Body of pancreas (tissue), 4 donors: ENCODE measurements around the gene VTA1. TPM values are rescaled to one million over a fixed set of nuclear protein-coding genes. Genes with fewer than 3 reads are reported as not detected.
"Not testable (repeated sequence)": the region's sequence is repeated elsewhere in the genome, so short reads cannot be mapped to it uniquely, and the experiment has no call there.

ENCODE experiments used
- ATAC-seq: fragments of 150-250 bp; one replicate; pipeline ENCODE4 v1.9.1; 2016
- DNase-seq, 4 donors: peaks; one replicate each; pipeline ENCODE4 v3.0.0-alpha.2; 2019
- H3K27ac ChIP-seq, 4 donors: fragments of 200-600 bp; sonication (generic); 1 replicate in 3 of 4; 2 replicates in 1 of 4; pipeline versions ENCODE4 v1.5.1 to v1.6.1; 2016 to 2019; ENCODE audit warnings: mild to moderate bottlenecking in 1 of 4, mixed read lengths in 1 of 4, moderate library complexity in 1 of 4
- H3K27me3 ChIP-seq, 2 donors: fragments of 200-600 bp; sonication (generic); one replicate each; pipeline ENCODE4 v1.6.0; 2016; ENCODE audit warnings: mild to moderate bottlenecking in 1 of 2
- H3K36me3 ChIP-seq, 2 donors: fragments of 200-600 bp; sonication (generic); replicated peaks in 1 of 2; 2 replicates each; pipeline ENCODE4 v1.5.1; 2016; ENCODE audit warnings: low read depth in 2 of 2; ENCODE audit not compliant: insufficient read depth in 1 of 2
- H3K4me1 ChIP-seq: fragments of 200-600 bp; sonication (generic); one replicate; pipeline ENCODE4 v1.6.0; 2016
- H3K4me3 ChIP-seq, 2 donors: fragments of 200-600 bp; sonication (generic); 1 replicate in 1 of 2; 2 replicates in 1 of 2; pipeline ENCODE4 v1.5.1; 2016 to 2019
- H3K9me3 ChIP-seq, 3 donors: fragments of 200-600 bp; sonication (generic); 1 replicate in 2 of 3; 2 replicates in 1 of 3; pipeline ENCODE4 v1.5.1; 2016
- CTCF ChIP-seq, 7 experiments: fragments of 450-650 bp in 4 of 7; fragments of 200-600 bp in 3 of 7; sonication (generic) in 3 of 7; IDR thresholded peaks; one replicate each; pipeline ENCODE4 v1.5.1; 2016 to 2019; ENCODE audit warnings: antibody characterized with exemption in 7 of 7
- POLR2A ChIP-seq, 3 donors: fragments of 450-650 bp; IDR thresholded peaks; one replicate each; pipeline ENCODE4 v1.6.1; 2016; ENCODE audit warnings: antibody characterized with exemption in 3 of 3, mild to moderate bottlenecking in 2 of 3
- WGBS, 2 donors: methylation state at CpG; one replicate each; pipeline ENCODE4 v1.1.5; 2017; 5-methylcytosine and 5-hydroxymethylcytosine counted together
- intact Hi-C: fragments of 100-400 bp; cut with DNase I; formaldehyde crosslinking; loops from one replicate; pipeline ENCODE4 v1.15.1; 2023
- total RNA-seq, 2 donors: library from RNA; depleted of rRNA; stranded (reverse); fragments of >200 nt; gene quantifications; one replicate each; pipeline ENCODE4 v1.1.0, GENCODE V29; 2016

The VTA1 gene
- total RNA-seq, 2 donors from 2014 or later = 5.9 to 11.9 TPM

GRCh38 chr6:142138876-142139275, 8.2 kb upstream of the VTA1 start:
- Histone ChIP-seq H3K4me1 (no peaks in the 10 kb centered on the region), H3K9me3 (no peaks in the 10 kb centered on the region), H3K27me3 (no peaks in the 10 kb centered on the region), H3K4me3 (no peak overlapping the region), H3K36me3 (no peaks in the 10 kb centered on the region), H3K27ac (no peak overlapping the region)
- intact Hi-C loops = no loop called here
- WGBS, 2 donors = 38 to 69% methylated on average over 2 of the region's 2 CpGs
- TF ChIP-seq POLR2A (IDR thresholded peaks at IDR 0.05) (no peak), CTCF (IDR thresholded peaks at IDR 0.05) (no peak)
- no peak for DNase-seq
- no peak for ATAC-seq

- H3K4me3 ChIP-seq, ATAC-seq, H3K9me3 ChIP-seq, H3K27ac ChIP-seq, H3K27me3 ChIP-seq, intact Hi-C loops, H3K4me1 ChIP-seq, DNase-seq, H3K36me3 ChIP-seq: not testable (repeated sequence)
- WGBS, 2 donors = 83 to 84% methylated on average over 13 of the region's 13 CpGs
Observed at GRCh38 chr6:142141531-142141930, 5.5 kb upstream of the VTA1 start.

- TF ChIP-seq POLR2A (IDR thresholded peaks at IDR 0.05) (no peak), CTCF (IDR thresholded peaks at IDR 0.05) (no peak)
- H3K27ac ChIP-seq = no peak overlapping the region
- ATAC-seq (no peak), DNase-seq (no peak)
- no peak overlapping the region for H3K4me3 ChIP-seq
- no peaks in the 10 kb centered on the region for H3K27me3 ChIP-seq
- H3K36me3 ChIP-seq = no peaks in the 10 kb centered on the region
- intact Hi-C loops = loop anchor here (10.0 kb wide), 1 partner anchor 232 kb away; no protein-coding TSS in a partner anchor
- H3K9me3 ChIP-seq = no peaks in the 10 kb centered on the region
- peaks cover 17% of the 10 kb centered on the region for H3K4me1 ChIP-seq
Observed at GRCh38 chr6:142152746-142153145, 5.7 kb downstream of the VTA1 start.

GRCh38 chr6:142153196-142153595, 6.1 kb downstream of the VTA1 start:
- ATAC-seq = no peak
- H3K4me3 ChIP-seq = no peak overlapping the region
- 23 to 41% methylated on average over 2 of the region's 2 CpGs for WGBS, 2 donors
- peaks cover 12% of the 10 kb centered on the region for H3K4me1 ChIP-seq
- H3K27ac ChIP-seq = no peak overlapping the region
- no peak for DNase-seq
- H3K27me3 ChIP-seq = no peaks in the 10 kb centered on the region
- TF ChIP-seq CTCF (IDR thresholded peaks at IDR 0.05) (no peak), POLR2A (IDR thresholded peaks at IDR 0.05) (no peak)
- no peaks in the 10 kb centered on the region for H3K36me3 ChIP-seq
- no peaks in the 10 kb centered on the region for H3K9me3 ChIP-seq
- intact Hi-C loops = loop anchor here (10.0 kb wide), 1 partner anchor 232 kb away; no protein-coding TSS in a partner anchor

- ATAC-seq (no peak), DNase-seq (no peak)
- no peaks in the 10 kb centered on the region for H3K27me3 ChIP-seq
- H3K9me3 ChIP-seq = no peaks in the 10 kb centered on the region
- intact Hi-C loops = loop anchor here (10.0 kb wide), 1 partner anchor 230 kb away; no protein-coding TSS in a partner anchor
- WGBS, 2 donors = 71 to 76% methylated on average over 1 of the region's 1 CpG
- no peaks in the 10 kb centered on the region for H3K36me3 ChIP-seq
- H3K4me3 ChIP-seq = no peak overlapping the region
- H3K4me1 ChIP-seq = peaks cover 1% of the 10 kb centered on the region
- no peak overlapping the region for H3K27ac ChIP-seq
- TF ChIP-seq POLR2A (IDR thresholded peaks at IDR 0.05) = no peak
- TF ChIP-seq CTCF (IDR thresholded peaks at IDR 0.05) = no peak
Observed at GRCh38 chr6:142154336-142154735, 7.3 kb downstream of the VTA1 start.
